GM10266 (cell line): ENCODE results near the gene SLC2A6.

ENCODE experiments used
- DNase-seq: peaks from one replicate; pipeline ENCODE4 v3.0.0; 2012; ENCODE audit errors: extremely low spot score
- CTCF ChIP-seq: IDR thresholded peaks from 2 replicates; pipeline ENCODE4 v1.5.1; 2012; ENCODE audit warnings: mild to moderate bottlenecking, low read depth; ENCODE audit not compliant: control insufficient read depth, insufficient read depth; ENCODE audit errors: missing control alignments

The SLC2A6 gene

GRCh38 chr9:133499892-133500270, 21.0 kb upstream of the SLC2A6 start:
- TF ChIP-seq CTCF = no peak
- DNase-seq = no peak

GRCh38 chr9:133499132-133499891, 20.4 kb upstream of the SLC2A6 start:
- TF ChIP-seq CTCF = no peak
- no peak for DNase-seq

GRCh38 chr9:133496861-133497842, 18.3 kb upstream of the SLC2A6 start:
- no peak for DNase-seq
- no peak for TF ChIP-seq CTCF

- no peak for DNase-seq
- TF ChIP-seq CTCF = no peak
These were observed 16.7 kb upstream of the SLC2A6 start for GRCh38 chr9:133495327-133496293.

- no peak for DNase-seq
- TF ChIP-seq CTCF = no peak
These were observed 15.9 kb upstream of the SLC2A6 start for GRCh38 chr9:133494636-133495326.

GRCh38 chr9:133493845-133494540, 15.1 kb upstream of the SLC2A6 start:
- no peak for DNase-seq
- TF ChIP-seq CTCF = no peak
